NCI-H460 (cell line): ENCODE data around the gene CCDC171. TPM values are rescaled to one million over a fixed set of nuclear protein-coding genes. Genes with fewer than 3 reads are reported as not detected.
"Not testable (repeated sequence)": the region's sequence is repeated elsewhere in the genome, so short reads cannot be mapped to it uniquely, and the experiment has no call there.

Experiments
- DNase-seq: peaks from one replicate; pipeline ENCODE4 v3.0.0-alpha.2; 2016; ENCODE audit warnings: low read depth; ENCODE audit errors: extremely low read depth
- polyA plus RNA-seq: library from polyadenylated mRNA; depleted of rRNA; stranded (reverse); fragments of >200 nt; gene quantifications from 2 replicates; pipeline ENCODE4 v1.2.3, GENCODE V29; 2014; cell fraction: nucleus; rRNA removed
- total RNA-seq: library from RNA; depleted of rRNA; stranded (reverse); fragments of >200 nt; shearing (Covaris generic); gene quantifications from 2 replicates; pipeline ENCODE4 v1.2.3, GENCODE V29; 2014; rRNA removed

Gene CCDC171
- 1.9 and 2.6 TPM in 2 replicates for total RNA-seq
- 0.30 and 1.3 TPM in 2 replicates for polyA plus RNA-seq

DNA sequence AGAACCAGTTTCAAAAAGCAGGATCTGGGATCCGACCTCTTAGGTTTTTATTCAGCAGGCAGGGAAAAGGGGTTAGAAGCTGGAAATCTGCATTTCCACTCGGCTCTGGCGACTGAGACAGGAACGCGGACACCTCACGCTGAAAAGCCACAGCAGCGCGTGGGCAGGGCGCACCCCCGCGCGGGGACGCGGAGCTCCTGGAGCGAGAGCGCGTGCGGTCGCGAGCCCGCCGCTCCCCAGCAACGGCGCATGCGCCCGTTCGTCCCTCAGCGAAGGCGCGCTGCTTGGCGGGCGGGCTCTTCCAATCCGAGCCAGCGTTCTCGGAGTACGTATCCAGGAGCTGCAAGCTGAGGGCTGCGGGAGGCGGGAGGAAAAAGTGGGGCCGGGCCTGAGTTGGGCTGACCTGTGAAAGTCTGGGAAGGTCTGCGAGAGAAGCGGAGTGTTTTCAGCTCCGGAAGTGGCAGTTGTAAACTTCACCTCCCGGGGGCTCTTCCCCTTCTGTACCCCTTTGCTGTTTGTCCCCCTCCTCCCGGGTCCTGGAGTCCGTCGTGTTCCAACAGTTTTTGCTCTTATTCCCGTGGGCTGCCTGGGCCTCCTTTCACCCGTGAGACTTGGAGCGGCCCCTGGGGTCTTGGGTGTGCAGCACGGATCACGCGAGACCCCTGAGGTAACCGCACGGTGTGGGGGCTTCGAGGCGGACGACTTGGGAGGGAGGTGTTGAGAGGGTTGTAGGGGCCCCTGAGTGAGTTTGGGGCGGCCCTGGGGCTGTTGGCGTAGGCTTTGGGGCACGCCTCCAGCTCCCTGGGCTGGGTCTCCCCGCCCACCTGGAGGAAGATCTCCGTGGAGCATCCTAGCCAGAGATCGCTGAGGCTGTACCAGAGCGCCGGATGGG, at the start of gene CCDC171:
Gene CCDC171, plus strand, starts transcription at position 408 of the 892 bp plus-strand sequence. CDS start 11,046 bp downstream, outside the sequence.
- DNase-seq: peak; percentile 88

DNA sequence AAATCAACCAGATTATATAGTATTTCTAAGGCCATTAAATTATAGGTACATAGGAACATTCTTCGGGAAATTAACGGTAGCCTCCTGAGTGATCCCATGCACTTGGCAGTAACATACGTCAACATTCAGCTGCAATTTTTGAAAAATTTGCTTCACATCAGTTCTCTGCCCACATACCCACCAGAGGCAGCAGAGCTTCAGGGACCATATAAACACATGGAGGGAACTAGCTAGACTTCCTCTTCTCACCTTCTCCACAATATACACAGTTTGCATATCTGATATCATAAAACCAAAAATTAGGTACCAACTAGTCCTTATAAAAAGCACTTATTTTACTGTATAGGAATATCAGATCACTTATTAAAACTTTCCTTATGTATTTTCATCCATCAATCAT, 46.9 kb upstream of the CCDC171 start:
- DNase-seq: no peak

DNA sequence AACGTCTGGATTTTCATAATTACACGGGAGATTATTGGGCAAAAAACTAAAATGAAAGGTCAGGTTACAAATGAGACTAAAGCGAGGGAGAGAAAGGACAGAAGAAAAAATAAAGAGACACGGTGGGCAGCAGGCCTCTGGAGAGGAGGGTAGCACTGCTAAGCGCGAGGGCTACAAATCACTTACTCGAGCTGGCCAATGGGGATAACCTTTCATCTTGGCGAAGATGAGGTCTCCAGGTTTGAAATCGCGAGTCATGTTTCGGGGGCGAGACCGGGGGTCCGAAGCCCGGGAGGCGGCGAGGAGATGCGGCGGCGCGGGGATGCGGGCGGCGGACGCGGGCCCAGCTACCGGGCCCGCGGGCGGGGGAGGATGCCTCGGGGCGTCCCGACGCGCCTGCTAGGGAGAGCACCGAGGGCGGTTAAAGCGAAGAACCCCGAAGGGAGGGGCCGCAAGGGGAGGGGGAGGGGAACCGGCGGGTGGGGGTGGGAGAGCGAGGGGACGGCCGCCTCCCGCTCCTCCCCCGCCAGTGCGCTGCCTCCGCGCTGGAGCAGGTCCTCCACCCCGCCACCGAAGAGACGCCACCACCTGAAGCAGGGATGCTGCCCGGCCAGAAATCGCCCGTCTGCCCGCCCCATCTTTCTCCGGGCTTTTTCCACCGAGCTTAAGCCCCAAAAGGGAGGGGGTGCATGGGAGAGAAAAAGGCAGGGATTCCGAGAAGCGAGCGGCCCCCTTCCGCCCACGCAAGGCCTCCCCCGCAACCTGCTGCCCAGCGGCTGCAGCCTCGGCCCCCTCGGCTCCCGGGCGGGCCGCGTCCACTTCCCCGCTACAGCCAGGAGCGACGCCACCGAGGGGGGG, 42.7 kb upstream of the CCDC171 start:
- peak; percentile 8 for DNase-seq

GRCh38 chr9:15510789-15511575, 41.9 kb upstream of the CCDC171 start, which contains the start of gene PSIP1:
TSS of gene PSIP1 (minus strand) at chr9:15510970. CDS start at chr9:15510188, 782 bp downstream.
- DNase-seq: peak; percentile 46

DNA sequence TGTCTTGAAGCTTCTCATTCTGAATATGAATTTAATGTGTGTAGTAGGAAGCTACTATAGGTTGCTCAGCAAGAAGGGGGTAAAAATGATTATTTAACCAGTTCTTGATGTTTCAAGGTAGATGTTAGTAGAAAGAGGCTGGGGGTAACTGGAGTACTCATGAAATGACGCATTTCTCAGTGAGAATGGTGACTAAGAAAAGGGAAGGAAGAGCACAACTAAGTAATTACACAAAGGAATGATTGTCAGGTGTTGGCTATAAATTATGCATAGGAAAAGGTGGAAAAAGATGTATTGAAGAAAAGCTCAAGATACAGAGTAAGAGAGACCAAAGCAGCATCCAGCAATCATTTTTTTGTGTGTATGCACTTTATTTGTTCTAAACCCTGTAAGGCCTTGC, 40.6 kb upstream of the CCDC171 start:
- DNase-seq: no peak

DNA sequence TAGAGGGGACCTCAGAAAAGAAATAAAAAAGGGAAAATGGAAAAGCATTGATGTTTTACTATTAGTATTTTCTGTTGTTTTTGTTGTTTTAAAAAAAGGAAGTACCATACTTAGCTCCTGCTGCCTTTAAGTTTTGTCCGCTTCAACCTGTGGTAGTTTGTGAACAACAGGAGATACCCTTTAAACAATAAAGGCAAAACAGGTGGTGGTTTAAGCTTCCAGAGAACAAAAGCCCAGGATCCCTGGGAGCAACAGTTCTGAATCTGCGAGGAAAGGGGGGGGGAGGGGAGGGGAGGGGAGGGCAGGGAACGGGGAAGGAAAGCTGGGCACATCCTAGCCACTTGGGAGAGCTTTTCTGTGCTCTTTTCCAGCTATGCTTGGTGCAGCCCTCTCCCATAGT, 40.0 kb upstream of the CCDC171 start:
- DNase-seq: no peak

- DNase-seq: peak; percentile 9
Measured at GRCh38 chr9:15513335-15513734, 39.5 kb upstream of the CCDC171 start.

GRCh38 chr9:15519831-15520230, 33.0 kb upstream of the CCDC171 start:
- no peak for DNase-seq

DNA sequence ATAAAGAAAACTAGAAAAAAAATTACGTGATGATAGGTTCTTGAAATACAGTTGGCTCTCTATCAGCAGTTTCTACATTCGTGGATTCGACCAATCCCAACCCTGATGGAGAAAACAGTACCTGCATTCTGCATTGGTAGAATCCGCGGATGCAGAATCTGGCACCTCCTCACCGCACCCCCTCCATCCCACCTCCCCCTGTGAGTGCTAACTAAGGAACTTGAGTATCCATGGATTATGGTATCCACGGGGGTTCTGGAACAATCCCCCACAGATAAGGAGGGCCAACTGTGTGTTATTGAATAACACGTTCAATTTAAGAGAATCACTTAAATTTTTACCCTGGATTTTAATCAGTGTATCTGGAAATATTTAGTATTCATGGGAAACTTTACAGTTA, 31.6 kb upstream of the CCDC171 start:
- no peak for DNase-seq

GRCh38 chr9:15522130-15522755, 30.6 kb upstream of the CCDC171 start:
- DNase-seq: no peak

DNA sequence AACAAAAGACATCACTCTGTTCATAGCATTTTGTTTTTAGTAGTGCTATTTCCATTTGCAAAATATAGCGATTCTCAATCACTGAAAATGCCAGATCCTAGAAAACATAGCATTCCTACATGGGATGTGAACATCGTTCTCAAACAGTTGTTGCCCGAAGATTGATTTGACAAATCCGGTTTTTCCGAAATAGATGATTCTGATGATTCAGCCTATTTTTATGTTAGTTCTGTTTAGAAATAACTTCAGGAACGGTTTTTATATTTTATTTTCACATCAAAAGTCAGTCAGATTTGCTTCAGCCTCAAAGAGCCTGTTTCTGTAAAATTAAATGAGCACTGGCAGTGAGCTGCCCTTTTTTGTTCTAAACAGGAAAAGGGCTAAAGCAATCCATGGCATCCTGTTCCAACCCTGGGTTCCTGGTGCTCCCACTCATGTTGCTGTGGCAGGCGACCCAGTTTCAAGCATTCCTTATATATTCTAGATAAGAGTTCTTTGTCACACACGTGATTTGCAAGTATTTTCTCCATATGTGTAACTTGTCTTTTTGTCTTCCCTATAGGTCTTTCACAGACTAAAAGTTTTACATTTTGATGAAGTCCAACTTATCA, 27.9 kb upstream of the CCDC171 start:
- DNase-seq: no peak

DNA sequence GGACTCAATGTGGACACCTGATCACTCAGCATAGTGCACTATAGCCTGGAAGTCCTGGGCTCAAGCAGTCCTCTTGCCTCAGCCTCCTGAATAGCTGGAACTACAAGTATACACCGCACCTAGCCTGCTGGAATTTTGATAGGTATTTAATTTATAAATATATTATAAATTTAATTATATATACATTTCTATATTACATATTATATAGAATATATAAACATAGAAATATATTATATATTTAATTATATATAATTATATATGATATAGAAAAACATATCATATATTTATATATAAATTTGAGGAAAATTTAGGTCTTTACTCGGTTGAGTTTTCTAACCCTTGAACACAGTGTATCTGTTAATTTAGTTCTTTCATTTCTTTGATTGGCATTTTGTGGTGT, 26.9 kb upstream of the CCDC171 start:
- no peak for DNase-seq

DNA sequence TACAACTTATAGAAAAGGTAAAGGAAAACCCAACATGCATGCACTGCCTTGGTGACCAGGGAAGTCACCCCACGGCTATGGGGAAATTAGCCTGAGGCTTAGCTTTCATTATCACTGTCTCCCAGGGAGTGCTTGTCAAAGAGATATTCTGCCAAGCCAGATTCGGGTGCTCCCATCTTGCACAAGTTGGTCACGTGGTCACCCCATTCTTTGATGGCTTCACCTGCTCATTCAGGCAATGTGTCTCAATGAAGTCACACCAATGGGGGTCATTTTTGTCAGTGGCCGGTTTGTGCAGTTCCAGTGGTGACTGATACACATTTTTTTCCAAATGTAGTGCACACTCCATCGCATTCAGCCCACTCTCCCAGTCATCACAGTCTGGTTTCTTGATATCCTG, 25.8 kb upstream of the CCDC171 start:
- DNase-seq: not testable (repeated sequence)

DNA sequence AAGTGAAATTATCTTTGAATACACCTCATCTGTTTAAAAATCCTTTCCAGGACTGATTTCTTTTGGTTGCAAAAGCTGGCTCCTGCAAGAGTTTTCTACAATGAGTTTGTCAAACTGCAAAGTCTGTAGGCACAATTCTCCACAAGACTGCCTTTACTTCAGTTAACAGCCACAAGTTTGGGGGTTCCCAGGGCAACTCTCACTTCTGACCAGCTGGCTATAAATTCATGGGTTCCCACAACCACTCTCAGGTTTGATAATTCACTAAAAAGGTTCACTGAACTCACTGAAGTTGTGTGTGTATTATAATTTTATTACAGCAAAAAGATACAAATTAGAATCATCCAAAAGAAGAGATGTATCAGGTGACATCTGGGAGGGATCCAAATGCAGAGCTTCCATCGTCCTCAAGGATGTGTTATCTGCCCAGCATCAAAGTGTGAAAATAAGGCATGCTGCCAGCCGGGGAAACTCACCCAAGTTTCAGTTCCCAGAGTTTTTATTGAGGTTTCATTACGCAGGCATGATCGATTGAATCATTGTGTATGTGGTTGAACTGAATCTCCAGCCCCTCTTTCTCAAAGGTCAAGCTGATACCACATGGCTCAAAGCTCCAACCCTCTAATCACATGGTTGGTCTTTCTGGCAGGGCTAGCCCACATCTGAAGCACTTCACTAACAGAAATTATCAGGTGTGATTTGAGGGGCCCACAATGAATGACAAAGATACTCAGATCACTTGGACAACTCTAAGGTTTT, 23.1 kb upstream of the CCDC171 start:
- no peak for DNase-seq

DNA sequence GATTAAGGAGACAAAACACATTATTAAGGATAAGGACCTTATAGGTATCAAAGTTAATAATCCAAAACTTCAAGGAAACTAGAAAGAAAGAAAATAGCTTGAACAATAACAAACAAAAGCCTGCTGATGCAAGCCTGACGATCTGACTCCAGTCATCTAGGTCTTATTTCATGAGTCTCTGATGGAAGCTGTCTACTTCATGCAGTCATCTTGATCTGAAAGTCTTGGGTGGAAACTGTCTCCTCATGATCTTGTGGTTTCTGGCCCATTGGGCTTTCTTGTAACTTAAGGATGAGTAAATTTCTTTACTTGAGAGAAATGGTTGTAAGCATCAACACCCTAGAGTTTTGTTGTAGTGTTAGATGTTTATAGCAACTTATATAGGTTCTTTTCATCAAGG, 21.5 kb upstream of the CCDC171 start:
- no peak for DNase-seq

- no peak for DNase-seq
Measured at GRCh38 chr9:15541872-15542271, 11.0 kb upstream of the CCDC171 start.

DNA sequence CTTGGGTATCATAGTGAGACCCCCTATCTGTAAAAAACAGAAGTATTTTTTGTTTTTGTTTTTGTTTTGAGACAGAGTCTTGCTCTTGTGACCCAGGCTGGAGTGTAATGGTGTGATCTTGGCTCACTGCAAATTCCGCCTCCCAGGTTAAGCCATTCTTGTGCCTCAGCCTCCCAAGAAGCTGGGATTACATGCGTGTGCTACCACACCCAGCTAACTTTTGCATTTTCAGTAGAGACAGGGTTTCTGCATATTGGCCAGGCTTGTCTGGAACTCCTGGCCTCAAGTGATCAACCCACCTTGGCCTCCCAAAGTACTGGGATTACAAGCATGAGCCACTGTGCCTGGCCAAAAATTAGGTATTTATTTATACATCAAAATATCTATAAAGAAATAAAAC, 10.2 kb upstream of the CCDC171 start:
- no peak for DNase-seq

DNA sequence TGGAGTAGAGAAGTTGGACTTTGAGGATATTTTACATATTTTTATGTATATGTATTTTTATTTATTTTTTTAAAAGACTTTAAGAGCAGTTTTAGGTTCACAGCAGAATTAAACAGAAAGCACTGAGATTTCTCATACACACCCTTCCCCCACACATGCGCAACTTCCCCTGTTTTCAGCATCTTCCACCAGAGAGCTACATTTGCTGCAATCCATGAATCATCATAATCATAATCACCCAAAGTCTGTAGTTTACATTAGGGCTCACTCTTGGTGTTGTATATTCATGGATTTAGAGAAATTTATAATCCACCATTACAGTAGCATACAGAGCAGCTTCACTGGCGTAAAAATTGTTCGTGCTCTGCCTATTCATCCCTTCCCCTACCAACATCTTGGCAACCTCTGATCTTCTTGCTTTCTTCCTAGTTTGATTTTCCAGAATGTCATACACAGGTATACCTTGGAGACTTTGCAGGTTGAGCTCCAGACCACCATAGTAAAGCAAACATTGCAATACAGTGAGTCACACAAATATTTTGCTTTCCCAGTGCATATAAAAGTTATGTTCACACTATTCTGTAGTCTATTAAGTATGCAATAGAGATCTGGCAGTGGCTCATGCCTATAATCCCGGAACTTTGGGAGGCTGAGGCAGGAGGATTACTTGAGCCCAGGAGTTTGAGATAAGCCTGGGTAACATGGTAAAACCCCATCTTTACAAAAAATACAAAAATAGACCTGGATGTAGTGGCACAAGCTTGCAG, 9.6 kb upstream of the CCDC171 start:
- no peak for DNase-seq
